Hepatocyte (in vitro differentiated cells): Measurements from ENCODE around the gene ITSN1. TPM values are rescaled to one million over a fixed set of nuclear protein-coding genes. Genes with fewer than 3 reads are reported as not detected.

Source experiments
- DNase-seq: peaks from one replicate; pipeline ENCODE4 v3.0.0-alpha.2; 2016; ENCODE audit warnings: low spot score
- H2AFZ ChIP-seq: fragments of 200-600 bp; sonication (generic); 2 replicates; pipeline ENCODE4 v1.6.0; 2016; ENCODE audit warnings: antibody characterized with exemption, mild to moderate bottlenecking
- H3K27ac ChIP-seq: fragments of 200-600 bp; sonication (generic); 2 replicates; pipeline ENCODE4 v1.5.1; 2016; ENCODE audit warnings: mild to moderate bottlenecking
- H3K27me3 ChIP-seq: fragments of 200-600 bp; sonication (generic); 2 replicates; pipeline ENCODE4 v1.6.1; 2016
- H3K36me3 ChIP-seq: fragments of 200-600 bp; sonication (generic); replicated peaks from 2 replicates; pipeline ENCODE4 v1.5.1; 2016; ENCODE audit warnings: low read depth; ENCODE audit not compliant: insufficient read depth
- H3K4me1 ChIP-seq: fragments of 200-600 bp; sonication (generic); 2 replicates; pipeline ENCODE4 v1.5.1; 2016; ENCODE audit warnings: mild to moderate bottlenecking, moderate library complexity; ENCODE audit not compliant: insufficient read depth
- H3K4me2 ChIP-seq: fragments of 200-600 bp; sonication (generic); 2 replicates; pipeline ENCODE4 v1.6.0; 2016
- H3K4me3 ChIP-seq: fragments of 200-600 bp; sonication (generic); 2 replicates; pipeline ENCODE4 v1.5.1; 2016; ENCODE audit warnings: mild to moderate bottlenecking
- H3K79me2 ChIP-seq: fragments of 200-600 bp; sonication (generic); 2 replicates; pipeline ENCODE4 v1.6.0; 2017; ENCODE audit warnings: mild to moderate bottlenecking
- H3K9me2 ChIP-seq: fragments of 200-600 bp; sonication (generic); replicated peaks from 2 replicates; pipeline ENCODE4 v1.6.0; 2017; ENCODE audit warnings: mild to moderate bottlenecking; ENCODE audit not compliant: insufficient read depth
- H3K9me3 ChIP-seq: fragments of 200-600 bp; sonication (generic); 2 replicates; pipeline ENCODE4 v1.5.1; 2016; ENCODE audit warnings: low read depth, mild to moderate bottlenecking
- H4K20me1 ChIP-seq: fragments of 200-600 bp; sonication (generic); 2 replicates; pipeline ENCODE4 v1.6.0; 2016; ENCODE audit warnings: mild to moderate bottlenecking; ENCODE audit not compliant: insufficient read depth, poor library complexity, severe bottlenecking
- CTCF ChIP-seq: fragments of 200-600 bp; sonication (generic); IDR thresholded peaks from 2 replicates; pipeline ENCODE4 v1.5.1; 2016; ENCODE audit warnings: antibody characterized with exemption, mild to moderate bottlenecking; ENCODE audit not compliant: poor library complexity
- EZH2 ChIP-seq: fragments of 200-600 bp; sonication (generic); IDR thresholded peaks from 2 replicates; pipeline ENCODE4 v1.6.1; 2016; ENCODE audit warnings: antibody characterized with exemption, mild to moderate bottlenecking, borderline replicate concordance
- EZH2phosphoT487 ChIP-seq: fragments of 200-600 bp; sonication (generic); IDR thresholded peaks from one replicate; pipeline ENCODE4 v1.6.1; 2018; ENCODE audit warnings: antibody characterized with exemption, mild to moderate bottlenecking, low read depth, moderate library complexity; ENCODE audit not compliant: unreplicated experiment, severe bottlenecking
- WGBS: methylation state at CpG from one replicate; pipeline ENCODE4 v1.1.6; 2016; ENCODE audit warnings: low lambda C conversion rate; ENCODE audit errors: missing lambda C conversion rate; 5-methylcytosine and 5-hydroxymethylcytosine counted together
- polyA plus RNA-seq: library from polyadenylated mRNA; unstranded; fragments of >200 nt; fragmentation: Nextera tagmentation; extraction: Ambion mirVana; gene quantifications from 2 replicates; pipeline ENCODE4 v1.2.1, GENCODE V29; 2016
- total RNA-seq: library from RNA; depleted of rRNA; stranded (reverse); fragments of >200 nt; gene quantifications from 2 replicates; pipeline ENCODE4 v1.2.3, GENCODE V29; 2014

The ITSN1 gene
- total and polyA plus RNA-seq, 2 experiments from 2014 or later = 43.6 to 46.0 TPM

GRCh38 chr21:33682992-33683627 is 40.8 kb downstream of the ITSN1 start:
- Histone ChIP-seq H3K79me2 (peaks cover 84% of the 10 kb centered on the region), H3K9me3 (no peaks in the 10 kb centered on the region), H3K27ac (peak overlapping the region; percentile 79), H3K9me2 (no peaks in the 10 kb centered on the region), H2AFZ (no peak overlapping the region), H3K27me3 (no peaks in the 10 kb centered on the region), H4K20me1 (peaks cover 4% of the 10 kb centered on the region), H3K4me1 (peaks cover 43% of the 10 kb centered on the region), H3K4me2 (peak overlapping the region; percentile 5), H3K4me3 (no peak overlapping the region), H3K36me3 (no peaks in the 10 kb centered on the region)
- TF ChIP-seq CTCF (no peak), EZH2 (no peak), EZH2phosphoT487 (no peak)
- peak; percentile 63 for DNase-seq
- 47% methylated on average over 4 of the region's 4 CpGs for WGBS

GRCh38 chr21:33684068-33684467 is 41.8 kb downstream of the ITSN1 start:
- TF ChIP-seq EZH2phosphoT487 (no peak), CTCF (no peak), EZH2 (no peak)
- Histone ChIP-seq H3K79me2 (peaks cover 84% of the 10 kb centered on the region), H3K27me3 (no peaks in the 10 kb centered on the region), H3K36me3 (no peaks in the 10 kb centered on the region), H3K4me2 (peak overlapping the region; percentile 61), H3K4me3 (no peak overlapping the region), H2AFZ (no peak overlapping the region), H3K27ac (peak overlapping the region; percentile 79), H3K9me3 (no peaks in the 10 kb centered on the region), H4K20me1 (peaks cover 10% of the 10 kb centered on the region), H3K4me1 (peaks cover 45% of the 10 kb centered on the region), H3K9me2 (no peaks in the 10 kb centered on the region)
- 49% methylated on average over 2 of the region's 2 CpGs for WGBS
- no peak for DNase-seq

- no peaks in the 10 kb centered on the region for H3K27me3 ChIP-seq
- peak overlapping the region; percentile 61 for H3K4me2 ChIP-seq
- H3K79me2 ChIP-seq = peaks cover 85% of the 10 kb centered on the region
- peaks cover 45% of the 10 kb centered on the region for H3K4me1 ChIP-seq
- H3K9me3 ChIP-seq = no peaks in the 10 kb centered on the region
- WGBS = 16% methylated on average over 5 of the region's 5 CpGs
- peaks cover 14% of the 10 kb centered on the region for H4K20me1 ChIP-seq
- no peak for TF ChIP-seq CTCF
- TF ChIP-seq EZH2 = no peak
- H2AFZ ChIP-seq = no peak overlapping the region
- no peaks in the 10 kb centered on the region for H3K36me3 ChIP-seq
- H3K9me2 ChIP-seq = no peaks in the 10 kb centered on the region
- DNase-seq = no peak
- no peak overlapping the region for H3K4me3 ChIP-seq
- peak overlapping the region; percentile 79 for H3K27ac ChIP-seq
Observed at GRCh38 chr21:33684923-33685560, 42.7 kb downstream of the ITSN1 start.
